NB4 (cell line): ENCODE measurements around the gene CHMP3.

Experiments
- DNase-seq: peaks from one replicate; pipeline ENCODE4 v3.0.0; 2010; ENCODE audit warnings: low read depth
- H3K4me3 ChIP-seq: one replicate; pipeline ENCODE4 v1.5.1; 2011; ENCODE audit warnings: mild to moderate bottlenecking, low read depth, low read length, moderate library complexity
- MYC ChIP-seq: IDR thresholded peaks from 2 replicates; pipeline ENCODE4 v1.6.1; 2011; ENCODE audit warnings: low read depth, low read length
- POLR2A ChIP-seq: IDR thresholded peaks from 2 replicates; pipeline ENCODE4 v1.6.1; 2011; ENCODE audit warnings: mild to moderate bottlenecking; ENCODE audit not compliant: insufficient read length; ENCODE audit errors: extremely low read depth
- TF ChIP-seq, protein P1 (sequence below): IDR thresholded peaks from one replicate; pipeline ENCODE4 v1.5.1; 2012; ENCODE audit warnings: low read depth, low read length
- TF ChIP-seq, protein P2 (sequence below): IDR thresholded peaks from 2 replicates; pipeline ENCODE4 v1.6.1; 2011; ENCODE audit warnings: low read depth, low read length

The CHMP3 gene

DNA sequence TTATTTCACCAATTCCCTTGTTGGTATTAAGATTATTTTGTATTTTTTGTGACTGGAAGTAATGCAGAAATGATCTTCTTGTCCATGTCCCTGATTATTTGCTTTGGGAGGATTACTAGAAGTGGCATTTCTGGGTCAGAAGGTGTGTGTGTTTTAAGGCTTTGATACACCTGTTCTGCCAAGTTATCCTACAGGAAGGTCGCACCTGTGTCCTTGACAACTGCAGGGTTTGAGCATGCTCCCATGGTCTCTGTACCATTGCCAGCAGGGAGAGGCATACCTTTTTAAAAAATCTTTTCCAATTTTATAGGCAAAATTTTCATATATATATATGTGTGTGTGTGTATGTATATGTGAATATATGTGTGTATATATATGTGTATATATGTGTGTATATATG, 92.4 kb downstream of the CHMP3 start:
- no peak for TF ChIP-seq POLR2A
- DNase-seq: no peak
- H3K4me3 ChIP-seq: no peak overlapping the region

DNA sequence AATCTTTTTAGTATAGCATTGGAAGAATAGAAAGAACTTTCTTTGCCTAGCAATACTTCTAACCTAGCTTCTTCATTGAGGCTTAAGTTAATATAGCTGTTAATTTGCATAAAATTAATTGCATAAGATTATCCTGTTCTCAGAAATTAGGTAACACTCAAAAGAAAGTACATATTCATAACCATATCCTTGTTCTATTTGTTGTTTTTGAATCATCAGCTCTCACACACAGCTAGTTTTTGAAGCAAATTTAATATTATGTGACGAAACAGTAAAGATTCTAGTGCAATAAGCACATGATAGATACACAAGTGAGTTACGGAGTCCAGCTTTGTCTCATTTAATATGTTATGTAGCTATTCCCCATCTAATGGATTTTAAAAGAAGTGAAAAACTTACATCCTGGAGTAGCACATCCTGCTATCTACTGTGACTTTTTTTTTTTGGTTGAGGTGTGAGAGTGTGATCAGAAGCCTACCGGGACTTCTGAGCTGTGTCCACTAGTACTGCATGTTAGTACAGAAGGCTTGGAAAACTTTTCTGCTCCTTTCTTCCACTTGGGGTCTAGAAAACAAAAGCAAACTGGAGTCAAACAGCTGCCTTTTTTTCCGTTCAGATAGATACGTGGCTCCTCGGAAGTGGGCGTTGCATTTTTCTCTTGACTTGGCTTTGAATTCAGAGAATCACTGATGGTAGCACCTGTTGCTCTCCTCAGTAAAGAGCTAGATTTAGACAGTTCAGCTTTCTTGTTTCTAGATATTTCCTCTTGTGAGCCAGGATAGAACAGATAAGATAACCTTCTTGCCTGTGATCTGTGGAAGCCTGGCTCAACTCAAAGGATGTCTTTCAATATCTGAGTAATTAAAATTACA, 94.8 kb downstream of the CHMP3 start:
- TF ChIP-seq, protein P1, sequence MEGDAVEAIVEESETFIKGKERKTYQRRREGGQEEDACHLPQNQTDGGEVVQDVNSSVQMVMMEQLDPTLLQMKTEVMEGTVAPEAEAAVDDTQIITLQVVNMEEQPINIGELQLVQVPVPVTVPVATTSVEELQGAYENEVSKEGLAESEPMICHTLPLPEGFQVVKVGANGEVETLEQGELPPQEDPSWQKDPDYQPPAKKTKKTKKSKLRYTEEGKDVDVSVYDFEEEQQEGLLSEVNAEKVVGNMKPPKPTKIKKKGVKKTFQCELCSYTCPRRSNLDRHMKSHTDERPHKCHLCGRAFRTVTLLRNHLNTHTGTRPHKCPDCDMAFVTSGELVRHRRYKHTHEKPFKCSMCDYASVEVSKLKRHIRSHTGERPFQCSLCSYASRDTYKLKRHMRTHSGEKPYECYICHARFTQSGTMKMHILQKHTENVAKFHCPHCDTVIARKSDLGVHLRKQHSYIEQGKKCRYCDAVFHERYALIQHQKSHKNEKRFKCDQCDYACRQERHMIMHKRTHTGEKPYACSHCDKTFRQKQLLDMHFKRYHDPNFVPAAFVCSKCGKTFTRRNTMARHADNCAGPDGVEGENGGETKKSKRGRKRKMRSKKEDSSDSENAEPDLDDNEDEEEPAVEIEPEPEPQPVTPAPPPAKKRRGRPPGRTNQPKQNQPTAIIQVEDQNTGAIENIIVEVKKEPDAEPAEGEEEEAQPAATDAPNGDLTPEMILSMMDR: no peak
- TF ChIP-seq POLR2A (no peak), MYC (no peak)
- TF ChIP-seq, protein P2, sequence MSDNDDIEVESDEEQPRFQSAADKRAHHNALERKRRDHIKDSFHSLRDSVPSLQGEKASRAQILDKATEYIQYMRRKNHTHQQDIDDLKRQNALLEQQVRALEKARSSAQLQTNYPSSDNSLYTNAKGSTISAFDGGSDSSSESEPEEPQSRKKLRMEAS: no peak
- H3K4me3 ChIP-seq: no peak overlapping the region
- DNase-seq: no peak

DNA sequence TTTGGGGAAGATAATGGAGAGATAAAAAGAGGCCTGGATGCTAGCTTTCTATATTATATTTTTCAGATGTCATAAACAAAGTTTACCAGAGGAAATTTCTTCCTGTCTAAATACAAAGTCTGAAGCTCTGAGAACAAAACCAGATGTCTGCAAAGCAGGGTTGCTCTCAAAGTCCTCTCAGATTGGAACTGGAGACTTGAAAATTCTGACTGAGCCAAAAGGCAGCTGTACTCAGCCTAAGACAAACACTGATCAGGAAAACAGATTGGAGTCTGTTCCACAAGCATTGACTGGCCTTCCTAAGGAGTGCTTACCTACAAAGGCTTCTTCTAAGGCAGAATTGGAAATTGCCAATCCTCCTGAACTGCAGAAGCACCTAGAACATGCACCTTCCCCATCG, 96.9 kb downstream of the CHMP3 start:
- no peak for TF ChIP-seq MYC
- TF ChIP-seq, protein P1: no peak
- TF ChIP-seq, protein P2: no peak
- TF ChIP-seq POLR2A: no peak
- DNase-seq: no peak
- no peak overlapping the region for H3K4me3 ChIP-seq

DNA sequence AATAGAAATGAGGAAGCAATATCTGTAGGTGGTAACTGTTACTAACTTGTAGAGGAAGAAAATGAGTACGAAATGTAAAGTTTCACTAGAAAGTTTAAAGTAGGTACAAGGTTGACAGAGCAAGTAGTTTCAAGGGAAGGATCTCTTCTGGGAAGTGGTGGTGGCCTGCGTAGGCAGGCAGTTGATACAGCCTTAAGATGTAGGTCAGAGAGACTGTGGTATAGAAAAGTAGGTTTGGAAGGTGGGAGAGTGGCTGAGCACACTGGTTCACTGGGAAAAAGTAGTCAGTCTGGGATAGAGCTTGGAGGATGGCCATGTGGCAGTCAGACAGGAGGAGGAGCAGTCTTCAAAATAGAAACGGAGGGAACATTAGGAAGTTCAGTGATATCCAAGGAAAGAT, 98.6 kb downstream of the CHMP3 start:
- H3K4me3 ChIP-seq: no peak overlapping the region
- no peak for DNase-seq
- TF ChIP-seq, protein P2: no peak
- TF ChIP-seq MYC: no peak
- TF ChIP-seq, protein P1: no peak
- no peak for TF ChIP-seq POLR2A

DNA sequence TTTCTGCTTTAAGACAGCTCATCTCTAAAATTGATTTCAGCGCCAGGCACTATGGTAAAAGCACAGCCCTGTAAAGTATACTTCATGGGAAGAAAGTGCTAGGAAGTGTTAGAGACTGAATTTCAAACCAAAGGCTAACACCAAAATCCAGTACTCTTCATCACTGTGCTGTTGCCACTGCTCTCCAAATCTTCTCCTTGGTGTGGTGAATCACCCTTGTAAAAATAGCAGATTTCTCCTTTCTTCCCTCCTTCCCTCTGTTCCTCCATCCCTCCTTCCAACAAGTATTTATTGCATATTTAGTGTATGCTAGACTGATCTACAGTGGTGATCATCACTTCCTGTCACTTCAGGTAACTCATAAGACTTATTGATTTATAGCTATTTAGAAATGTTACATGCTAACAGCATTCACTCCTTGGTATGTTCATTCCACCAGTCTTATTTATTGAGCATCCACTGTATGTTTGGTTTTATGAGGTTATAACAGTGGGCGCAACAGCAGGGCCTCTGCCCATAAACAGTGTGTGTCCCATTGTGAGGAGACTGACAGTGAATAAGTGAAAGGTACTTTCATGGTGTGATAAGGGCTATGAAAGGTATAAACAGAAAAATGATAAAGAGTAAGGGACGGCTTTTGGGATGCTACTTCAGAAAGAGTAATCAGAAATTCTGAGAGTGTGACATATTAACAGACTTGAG, 102.0 kb downstream of the CHMP3 start:
- H3K4me3 ChIP-seq: no peak overlapping the region
- TF ChIP-seq POLR2A (no peak), MYC (no peak)
- TF ChIP-seq, protein P1: no peak
- TF ChIP-seq, protein P2: no peak
- DNase-seq: no peak

DNA sequence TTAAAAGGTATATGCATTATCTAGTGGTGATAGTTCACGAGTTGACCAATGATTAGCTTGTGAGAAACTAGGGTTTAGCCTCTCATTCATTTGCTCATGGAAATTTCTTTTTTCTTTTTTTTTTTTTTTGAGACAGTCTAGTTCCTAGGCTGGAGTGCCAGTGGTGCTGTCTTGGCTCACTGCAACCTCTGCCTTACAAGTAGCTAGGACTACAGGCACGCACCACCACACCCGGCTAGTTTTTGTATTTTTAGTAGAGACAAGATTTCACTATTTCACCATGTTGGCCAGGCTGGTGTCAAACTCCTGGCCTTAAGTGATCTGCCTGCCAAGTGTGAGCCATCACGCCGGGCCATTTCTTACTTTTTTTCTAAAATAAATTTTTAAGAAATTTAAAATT, 108.1 kb downstream of the CHMP3 start:
- no peak overlapping the region for H3K4me3 ChIP-seq

DNA sequence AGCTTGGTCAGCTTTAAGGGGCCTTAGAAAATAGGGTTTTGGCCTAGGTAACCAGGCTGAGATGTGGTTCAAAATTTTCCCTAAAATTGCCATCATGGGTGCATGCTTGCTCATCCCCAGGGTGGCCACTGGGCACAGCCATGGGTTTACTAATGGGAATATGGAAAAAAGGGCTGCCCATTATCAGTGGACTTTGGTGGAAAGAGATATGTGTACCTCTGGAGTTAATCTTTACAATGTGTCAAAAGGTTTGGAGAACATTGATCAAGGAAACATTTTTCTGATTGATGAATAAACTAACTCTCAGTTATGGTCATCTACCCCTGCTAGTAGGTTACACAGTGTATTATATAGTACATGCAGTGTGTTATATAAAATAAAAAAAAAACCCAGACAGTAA, 109.0 kb downstream of the CHMP3 start:
- H3K4me3 ChIP-seq: no peak overlapping the region
- no peak for DNase-seq
- TF ChIP-seq MYC: no peak
- TF ChIP-seq POLR2A: no peak
- TF ChIP-seq, protein P1: no peak
- TF ChIP-seq, protein P2: no peak

More for the DNA sequence above, 108.1 kb downstream of the CHMP3 start:
- DNase-seq: no peak
- TF ChIP-seq POLR2A: no peak
